Retinal pigment epithelial cell (primary cell): Measurements from ENCODE around the gene DENND2D.

ENCODE experiments used
- DNase-seq: peaks from one replicate; pipeline ENCODE4 v3.0.0-alpha.2; 2010; ENCODE audit warnings: low read depth
- H3K4me3 ChIP-seq: 2 replicates; pipeline ENCODE4 v1.5.1; 2011; ENCODE audit warnings: mild to moderate bottlenecking, low read length, control low read depth, moderate library complexity
- CTCF ChIP-seq: conservative IDR thresholded peaks from 2 replicates; pipeline ENCODE4 v1.5.1; 2011; ENCODE audit warnings: low read depth, low read length, control low read depth, inconsistent platforms

DENND2D gene

GRCh38 chr1:111142356-111142975 is 58.0 kb downstream of the DENND2D start:
- no peak overlapping the region for H3K4me3 ChIP-seq
- TF ChIP-seq CTCF = no peak
- no peak for DNase-seq

- TF ChIP-seq CTCF = no peak
- no peak for DNase-seq
- peak overlapping the region; percentile 90 for H3K4me3 ChIP-seq
Observed at GRCh38 chr1:111141245-111142220, 58.9 kb downstream of the DENND2D start.

- TF ChIP-seq CTCF = no peak
- no peak for DNase-seq
Observed at GRCh38 chr1:111140680-111140967, 59.8 kb downstream of the DENND2D start.

GRCh38 chr1:111139956-111140679 is 60.3 kb downstream of the DENND2D start, which contains the start of the genes CEPT1 and DRAM2:
Gene CEPT1, plus strand, starts transcription at chr1:111140223. Its CDS starts 7,492 bp downstream, at chr1:111147715.
Gene DRAM2, minus strand, starts transcription at chr1:111140093. Its CDS starts 8,539 bp downstream, at chr1:111131554.
- TF ChIP-seq CTCF = no peak
- peak within 1 kb of the TSS; percentile 90 for H3K4me3 ChIP-seq
- DNase-seq = peak; percentile 86

More at GRCh38 chr1:111140680-111140967, 59.8 kb downstream of the DENND2D start:
- peak overlapping the region; percentile 90 for H3K4me3 ChIP-seq

DNA sequence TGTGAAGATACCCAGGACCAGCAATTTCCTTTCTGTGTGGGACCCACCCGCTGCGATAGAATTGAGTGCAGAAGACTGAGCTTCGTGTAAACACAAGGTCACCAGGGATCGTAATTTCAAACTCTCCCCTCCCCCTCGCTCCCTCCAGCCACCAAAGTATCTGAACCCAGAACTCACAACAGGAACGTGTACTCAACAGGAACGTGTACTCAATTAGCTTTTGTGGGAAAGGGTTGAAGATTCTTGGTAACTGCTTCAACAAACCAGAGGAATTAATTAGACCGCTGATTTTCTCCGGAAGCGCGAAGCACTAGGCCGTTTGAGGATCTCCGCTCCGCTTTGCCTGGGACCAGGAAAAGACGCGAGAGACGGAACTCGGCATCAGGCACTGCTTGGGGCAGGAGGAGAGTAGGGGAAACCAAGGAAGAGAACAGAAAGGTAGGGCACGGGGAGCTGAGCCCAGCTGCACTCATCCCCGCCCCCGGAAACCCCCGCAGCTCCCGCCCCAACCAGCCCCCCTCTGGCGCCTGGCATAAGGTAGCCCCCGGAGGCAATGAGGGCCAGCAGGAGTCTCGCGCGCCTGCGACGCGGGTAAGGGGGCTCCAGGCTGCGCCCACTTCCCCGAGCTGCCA is 61.0 kb downstream of the DENND2D start:
- peak overlapping the region; percentile 90 for H3K4me3 ChIP-seq
- peak; percentile 18 for DNase-seq
- TF ChIP-seq CTCF = no peak
